Hypothalamus (tissue), 51 donors: ENCODE data around the gene TMSB4X.
"Not testable (repeated sequence)": the region's sequence is repeated elsewhere in the genome, so short reads cannot be mapped to it uniquely, and the experiment has no call there.

Experiments
- DNase-seq, 51 donors: peaks; one replicate each; lab custom pipeline; 2025; lab: John Stamatoyannopoulos, UW

TMSB4X gene

DNA sequence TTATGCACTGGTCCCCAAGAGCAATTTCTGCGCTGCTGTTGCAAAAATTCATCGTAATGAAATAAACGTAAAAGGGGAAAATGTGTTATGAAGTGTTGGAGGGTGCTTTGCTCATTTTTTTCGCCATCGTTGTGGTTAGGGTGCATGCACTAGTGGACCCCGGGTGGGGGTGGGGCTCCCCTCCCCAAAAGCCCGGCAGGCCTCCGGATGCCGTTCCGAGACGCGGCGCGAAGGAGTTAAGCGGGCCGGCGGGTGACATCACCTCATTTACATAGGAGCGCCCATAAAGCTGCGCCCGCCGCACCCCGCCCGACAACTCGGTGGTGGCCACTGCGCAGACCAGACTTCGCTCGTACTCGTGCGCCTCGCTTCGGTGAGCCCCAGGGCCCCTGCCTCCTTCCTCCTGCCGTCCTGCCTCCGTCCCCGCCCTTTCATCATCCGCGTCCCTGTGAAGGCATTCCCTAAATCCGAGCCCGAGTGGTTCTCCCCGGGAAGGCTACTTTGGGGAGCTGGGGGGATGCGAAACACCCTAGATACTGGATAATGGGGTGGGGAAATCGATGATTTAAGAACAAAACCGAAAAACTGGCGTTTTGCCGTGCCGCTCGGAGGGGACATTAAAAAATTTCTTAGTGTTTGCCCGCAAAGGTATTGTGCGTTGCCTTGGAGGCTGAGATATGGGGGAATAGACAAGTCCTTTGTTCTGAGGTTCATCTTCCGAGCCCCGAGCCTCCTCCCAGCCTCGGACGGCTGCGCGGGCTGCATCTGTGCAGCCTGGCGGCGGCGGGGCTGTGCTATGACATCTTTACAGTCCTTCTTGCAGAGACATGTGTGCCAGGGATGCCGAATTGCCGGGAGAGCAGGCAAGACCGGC lies at the start of gene TMSB4X:
Gene TMSB4X, plus strand, starts transcription at position 315 of the 874 bp plus-strand sequence.
- DNase-seq = peak; percentile 4 to 87 (median 70)

- no peak for DNase-seq
These were observed 45.2 kb upstream of the TMSB4X start for GRCh38 chrX:12929701-12930100.

DNA sequence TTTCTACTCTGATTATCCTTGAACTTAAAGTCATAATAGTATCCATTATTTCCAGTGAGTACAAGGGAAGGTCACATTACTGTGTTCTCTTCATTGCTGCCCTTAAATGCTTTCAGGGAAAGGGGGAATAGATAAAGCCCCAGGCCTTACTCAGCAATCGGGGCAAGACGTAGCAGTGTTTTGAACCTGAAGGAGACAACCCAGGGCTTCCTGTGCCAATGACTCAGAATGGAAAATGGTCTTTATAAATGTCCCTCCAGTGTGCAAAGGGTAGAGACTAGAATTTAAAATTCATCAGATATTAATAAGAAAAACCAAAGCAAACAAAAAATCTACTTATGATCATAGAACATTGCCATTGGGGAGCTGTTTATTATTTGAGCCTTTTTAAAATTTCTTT lies 44.8 kb upstream of the TMSB4X start:
- DNase-seq = no peak

DNA sequence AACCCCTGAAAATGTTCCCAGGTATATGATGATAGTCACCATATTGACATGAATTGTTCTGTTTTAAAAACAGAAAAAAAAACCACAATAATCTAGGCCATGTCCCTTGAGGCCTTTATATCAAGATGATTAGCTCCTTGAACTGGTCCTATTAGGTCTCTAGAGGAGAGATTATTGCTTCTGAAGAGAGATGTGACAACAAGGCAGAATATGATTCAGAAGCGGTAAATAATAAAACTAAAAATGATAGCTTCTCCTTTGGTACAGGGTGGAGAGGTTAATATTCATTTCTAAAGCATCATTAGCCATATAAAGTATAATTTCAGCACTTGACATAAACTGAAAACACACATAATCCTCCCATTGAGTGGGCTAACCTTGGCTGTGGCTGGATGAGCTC lies 42.7 kb upstream of the TMSB4X start:
- DNase-seq = no peak

DNA sequence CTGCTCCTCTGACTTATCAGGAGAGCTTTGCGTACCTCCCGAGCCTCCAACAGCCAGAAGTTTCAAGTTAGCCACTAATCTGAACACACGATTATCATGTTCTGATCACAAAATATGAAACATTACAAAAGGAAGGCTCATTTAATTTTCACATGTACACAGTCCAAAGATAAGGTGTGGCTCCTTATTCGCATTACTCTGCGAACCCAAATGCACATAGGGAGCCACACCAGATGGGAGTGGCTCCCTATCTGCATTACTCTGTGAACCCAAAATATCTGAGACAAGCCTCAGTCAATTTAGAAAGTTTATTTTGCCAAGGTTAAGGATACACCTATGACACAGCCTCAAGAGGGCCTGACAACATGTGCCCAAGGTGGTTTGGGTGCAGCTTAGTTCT lies 40.1 kb upstream of the TMSB4X start:
- no peak for DNase-seq

DNA sequence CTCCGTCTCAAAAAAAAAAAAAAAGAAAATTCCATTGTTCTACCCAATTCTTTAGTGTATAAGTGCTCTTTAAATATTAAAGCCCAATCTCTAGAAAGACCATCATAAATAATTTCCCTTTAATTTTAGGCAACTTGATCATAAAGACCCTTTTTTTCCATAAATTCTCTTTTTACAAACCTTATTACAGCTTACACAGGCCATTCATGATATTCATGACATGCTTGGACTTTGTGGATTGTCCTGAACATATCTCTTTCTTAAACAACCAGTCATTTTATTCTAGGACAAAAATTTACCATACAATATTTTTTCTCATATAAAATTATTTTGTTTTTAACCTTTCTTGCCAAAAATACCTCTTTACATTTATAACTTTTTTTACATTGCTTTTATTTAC lies 38.0 kb upstream of the TMSB4X start:
- no peak for DNase-seq

DNA sequence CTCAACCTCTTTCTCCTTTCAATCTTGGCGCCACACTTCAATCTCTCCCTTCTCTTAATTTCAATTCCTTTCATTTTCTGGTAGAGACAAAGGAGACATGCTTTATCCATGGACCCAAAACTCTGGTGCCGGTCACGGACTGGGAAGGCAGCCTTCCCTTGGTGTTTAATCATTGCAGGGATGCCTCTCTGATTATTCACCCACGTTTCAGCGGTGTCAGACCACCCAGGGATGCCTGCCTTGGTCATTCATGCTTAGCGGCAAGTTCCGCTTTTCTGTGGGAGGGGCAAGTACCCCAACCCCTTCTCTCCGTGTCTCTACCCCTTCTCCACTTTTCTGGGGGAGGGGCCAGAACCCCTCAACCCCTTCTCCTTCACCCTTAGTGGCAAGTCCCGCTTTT lies 34.4 kb upstream of the TMSB4X start:
- not testable (repeated sequence) for DNase-seq

DNA sequence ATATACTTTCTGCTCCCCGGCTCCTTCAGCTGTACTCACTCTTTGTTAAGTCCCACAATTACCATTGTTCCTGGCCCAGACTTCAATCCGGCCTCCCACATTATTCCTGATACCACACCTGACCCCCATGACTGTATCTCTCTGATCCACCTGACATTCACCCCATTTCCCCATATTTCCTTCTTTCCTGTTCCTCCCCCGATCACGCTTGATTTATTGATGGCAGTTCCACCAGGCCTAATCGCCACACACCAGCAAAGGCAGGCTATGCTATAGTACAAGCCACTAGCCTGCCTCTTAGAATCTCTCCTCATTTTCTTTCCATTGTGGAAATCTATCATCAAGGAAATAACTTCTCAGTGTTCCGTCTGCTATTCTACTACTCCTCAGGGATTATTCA lies 31.3 kb upstream of the TMSB4X start:
- DNase-seq = not testable (repeated sequence)

- not testable (repeated sequence) for DNase-seq
These were observed 30.5 kb upstream of the TMSB4X start for GRCh38 chrX:12944452-12944851.

DNA sequence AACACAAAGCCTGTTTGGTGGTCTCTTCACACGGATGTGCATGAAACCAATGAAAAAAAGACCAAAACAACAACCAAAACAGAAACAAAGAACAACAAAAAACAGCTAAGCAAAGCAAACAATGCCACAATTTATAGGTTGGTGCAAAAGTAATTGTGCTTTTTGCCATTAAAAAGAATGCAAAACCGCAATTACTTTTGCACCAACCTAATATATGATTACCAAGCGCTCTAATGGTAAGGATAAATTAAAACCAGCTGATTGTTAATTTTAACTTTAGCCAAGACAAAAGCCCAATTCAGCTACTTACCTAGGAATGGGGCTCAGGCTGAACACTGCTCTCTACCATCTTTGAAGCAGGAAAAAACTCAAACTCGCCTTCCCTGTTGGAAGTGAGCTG lies 29.4 kb upstream of the TMSB4X start:
- no peak for DNase-seq

GRCh38 chrX:12946406-12946805 lies 28.5 kb upstream of the TMSB4X start:
- no peak for DNase-seq

DNA sequence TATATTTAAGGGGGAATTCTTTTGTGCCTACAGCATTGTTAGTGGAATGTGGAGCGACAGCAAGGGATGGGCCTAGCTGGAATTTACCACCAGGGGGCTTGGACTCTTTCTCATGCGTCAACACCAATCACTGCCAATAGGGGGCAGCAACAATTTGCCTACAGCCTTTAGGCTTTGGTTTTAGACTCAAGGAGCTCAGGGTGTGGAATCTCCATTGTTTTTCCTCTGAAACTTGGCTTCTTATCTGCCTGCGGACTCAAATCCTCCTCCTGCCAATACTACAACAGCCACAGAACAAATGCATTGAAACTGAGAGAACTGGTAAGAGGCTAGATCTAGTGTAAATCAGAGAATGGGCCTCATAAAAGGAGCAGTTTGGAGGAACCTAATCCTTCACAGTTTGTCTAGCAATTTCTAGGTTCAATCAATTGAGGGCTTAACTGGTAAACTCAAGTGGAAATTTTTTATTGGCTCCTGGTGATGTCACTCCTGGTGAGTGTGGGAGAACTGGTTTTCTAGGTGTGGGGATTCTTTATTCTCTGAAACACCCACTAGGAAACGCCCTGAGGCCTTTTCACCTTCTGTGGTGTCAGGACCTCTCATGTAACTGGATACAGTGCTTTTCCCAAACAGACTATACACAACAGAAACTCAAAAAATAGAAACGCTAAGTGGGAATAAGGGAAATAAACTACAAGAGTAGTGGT lies 27.9 kb upstream of the TMSB4X start:
- DNase-seq = peak in 30 of 51 donors; percentile 0 to 41 (median 6)

DNA sequence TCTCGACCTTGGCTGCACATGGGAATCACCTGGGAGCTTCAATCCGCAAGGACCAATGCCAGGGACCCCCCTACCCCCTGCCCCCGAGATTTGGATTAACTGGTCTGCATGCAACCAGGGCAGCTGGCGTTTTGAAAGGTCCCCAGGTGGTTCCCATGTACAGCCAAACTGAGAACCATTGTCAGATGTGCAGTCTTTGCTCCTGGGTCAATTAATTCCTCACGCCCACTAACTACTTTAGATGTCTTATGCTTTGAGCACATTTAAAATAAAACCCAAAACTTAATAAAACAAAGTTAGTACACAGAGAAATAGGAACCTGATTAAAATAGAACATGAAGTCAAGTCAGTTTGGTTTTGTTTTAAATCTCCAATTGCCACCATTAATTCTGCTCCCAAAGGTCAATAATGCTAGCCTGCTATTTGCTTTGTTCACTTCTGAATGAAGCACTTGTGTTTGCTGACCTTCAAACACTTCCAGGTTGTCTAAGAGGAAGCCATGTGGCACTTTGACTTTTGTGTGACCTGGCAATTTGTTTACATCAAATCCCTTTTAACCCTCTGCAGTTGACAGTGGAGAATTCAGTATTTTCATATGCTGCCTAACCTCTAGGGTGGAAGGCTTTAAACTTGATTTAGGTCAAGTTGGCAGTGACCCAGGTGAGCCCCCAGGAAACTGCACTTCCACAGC lies 27.2 kb upstream of the TMSB4X start:
- DNase-seq = no peak

GRCh38 chrX:12948495-12948894 lies 26.4 kb upstream of the TMSB4X start:
- DNase-seq = no peak

GRCh38 chrX:12949205-12949926 lies 25.5 kb upstream of the TMSB4X start:
- no peak for DNase-seq

DNA sequence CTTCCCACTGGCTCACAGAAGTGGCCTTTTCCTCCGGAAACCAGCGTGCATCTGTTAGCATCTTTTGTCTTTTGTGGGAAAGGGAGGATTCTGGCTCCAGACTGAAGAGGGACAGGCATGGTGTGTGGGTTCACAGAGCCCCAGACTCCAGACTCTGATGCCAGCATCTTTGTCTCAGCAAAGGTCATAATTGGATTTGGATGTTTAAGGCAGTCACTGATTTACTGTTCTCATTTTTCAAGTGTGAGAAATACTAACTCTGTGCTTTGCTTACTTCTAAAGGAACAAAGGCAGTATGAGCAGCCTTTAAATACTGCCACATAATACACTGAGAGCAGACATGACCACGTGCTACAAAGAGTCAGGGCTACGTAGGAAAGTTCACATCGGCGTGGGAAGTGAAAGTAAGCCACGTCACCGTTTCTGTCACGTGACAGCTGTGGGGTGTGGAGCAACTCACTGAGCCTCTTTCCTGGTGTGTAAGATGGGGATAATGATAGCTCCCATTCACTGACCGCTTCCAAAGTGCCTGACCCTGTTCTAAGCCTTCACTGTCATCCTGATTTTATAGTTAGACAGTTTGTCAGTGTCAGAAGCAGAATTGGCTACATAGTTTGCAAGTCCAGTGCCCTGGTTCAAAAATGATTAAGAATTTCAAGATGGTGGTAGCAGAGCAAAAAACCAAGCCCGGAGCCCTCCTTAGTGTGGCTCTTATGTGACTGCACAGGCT lies 24.8 kb upstream of the TMSB4X start:
- peak in 47 of 51 donors; percentile 1 to 77 (median 45) for DNase-seq

DNA sequence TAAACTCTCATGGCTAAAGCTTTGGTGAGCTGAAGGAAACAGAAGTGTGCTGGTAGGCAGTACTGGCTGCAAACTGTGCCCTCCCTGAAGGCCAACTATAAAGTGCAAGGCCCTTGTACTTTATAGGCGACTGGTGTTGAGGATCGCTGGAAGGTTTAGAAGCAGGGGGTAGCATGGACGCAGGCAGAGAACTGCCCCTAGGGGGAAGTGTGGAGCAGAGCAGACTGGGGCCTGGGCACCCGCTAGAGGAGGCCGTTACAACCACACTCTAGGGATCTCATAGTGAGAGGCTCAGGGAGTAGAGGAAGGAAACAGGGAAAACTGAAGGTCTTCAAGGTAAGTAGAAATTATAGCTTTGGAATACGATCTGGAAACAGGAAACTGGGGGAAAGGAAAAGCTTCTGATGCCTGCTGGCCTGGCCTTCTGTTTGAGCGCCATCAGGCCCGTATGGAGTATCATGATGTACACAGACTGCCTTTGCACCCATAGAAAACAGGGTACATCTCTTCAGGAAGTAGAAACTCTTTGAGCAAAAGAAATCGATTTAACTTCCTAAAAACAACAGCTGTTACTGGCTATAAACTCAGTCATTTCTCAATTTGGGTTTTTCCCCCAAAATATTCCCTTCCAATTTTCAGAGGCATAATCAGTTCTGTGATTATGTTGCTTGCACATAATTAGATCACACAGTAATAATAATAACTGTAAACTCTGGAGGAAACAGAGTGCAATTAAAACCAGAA lies 23.9 kb upstream of the TMSB4X start:
- DNase-seq = peak in 3 of 51 donors; percentile 2 to 5 (median 4)

DNA sequence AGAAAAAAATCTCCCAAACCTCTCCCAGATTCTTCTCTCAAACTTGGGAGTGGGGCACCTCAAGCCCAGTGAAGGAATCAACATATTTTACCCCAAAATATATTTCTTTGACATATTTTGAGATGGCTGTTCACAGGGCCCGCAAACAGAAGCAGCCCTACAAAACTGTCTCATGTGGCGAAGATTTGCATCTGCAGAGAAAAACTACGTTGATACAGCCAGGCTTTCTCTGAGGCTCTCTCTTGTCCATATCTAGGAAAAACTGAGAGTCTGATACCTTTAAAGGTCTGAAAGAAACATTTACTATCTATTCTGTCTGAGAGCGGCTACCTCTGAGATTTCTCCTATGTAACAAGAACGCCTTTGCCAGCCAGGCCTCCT lies 23.3 kb upstream of the TMSB4X start:
- DNase-seq = no peak

- no peak for DNase-seq
These were observed 21.5 kb upstream of the TMSB4X start for GRCh38 chrX:12953420-12953819.
